Measurements from ENCODE around the gene ORM1. TPM values are rescaled to one million over a fixed set of nuclear protein-coding genes. Genes with fewer than 3 reads are reported as not detected.

ORM1 gene
- total and polyA plus RNA-seq, 2 donors (not counting 3 experiments of a cell fraction or from before 2014, with no cell fraction given): not detected

DNA sequence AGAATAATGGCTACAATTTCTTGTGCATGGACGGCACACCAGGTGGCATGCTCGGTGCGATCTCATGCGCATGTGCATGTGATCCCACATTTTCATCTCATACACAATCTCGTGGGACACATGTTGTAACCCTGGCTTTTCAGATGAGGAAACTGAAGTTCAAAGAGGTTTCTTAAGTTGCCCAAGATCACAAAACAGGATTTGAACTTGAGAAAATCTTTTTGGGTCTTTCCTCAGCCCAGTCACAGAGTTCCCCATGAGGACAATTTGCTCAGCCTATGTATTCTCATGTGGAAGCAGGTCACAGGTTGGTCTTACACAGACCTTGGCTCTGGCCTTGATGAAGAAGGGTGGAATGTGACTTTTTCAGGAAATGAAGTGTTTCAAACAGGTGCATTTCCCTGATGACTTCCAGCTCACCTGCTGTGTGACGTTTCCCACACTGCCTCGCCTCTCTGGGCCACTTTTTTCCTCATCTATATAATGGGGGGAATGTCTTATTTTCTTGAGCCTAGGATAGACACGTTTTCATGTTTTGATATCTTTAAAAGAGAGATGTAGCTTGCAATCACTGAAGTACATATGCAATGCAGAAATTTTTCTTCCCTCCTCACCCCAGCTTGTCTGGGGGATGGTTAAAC lies 7.1 kb upstream of the ORM1 start:
- Histone ChIP-seq H3K9me3 (replicated peaks; ENCODE audit: control insufficient read depth, insufficient read depth, low read length) (no peaks in the 10 kb centered on the region), H3K4me1 (ENCODE audit: control insufficient read depth, extremely low read depth, insufficient read depth, low read length) (no peaks in the 10 kb centered on the region), H3K9me1 (replicated peaks; ENCODE audit: control insufficient read depth, extremely low read depth, insufficient read depth, low read length) (no peaks in the 10 kb centered on the region), H3K36me3 (ENCODE audit: control insufficient read depth in 2 of 2, extremely low read depth in 1 of 2, insufficient read depth in 2 of 2, low read length in 2 of 2) (no peaks in the 10 kb centered on the region), H3K27ac (ENCODE audit: insufficient read depth, low read depth, low read length) (no peak overlapping the region), H3K9ac (replicated peaks; ENCODE audit: extremely low read depth, insufficient read depth, low read length) (no peak overlapping the region), H2AFZ (ENCODE audit: low read depth, low read length) (no peak overlapping the region), H3K27me3 (ENCODE audit: control insufficient read depth in 2 of 2, insufficient read depth in 2 of 2, low read length in 2 of 2) (peaks cover 0 to 5% of the 10 kb centered on the region in 2 experiments), H3K4me2 (ENCODE audit: insufficient read depth, low read length) (no peak overlapping the region), H3K79me2 (ENCODE audit: control insufficient read depth, insufficient read depth, low read length) (no peaks in the 10 kb centered on the region), H3K4me3 (replicated peaks in 1 of 3; ENCODE audit: insufficient read depth in 1 of 3, low read depth in 1 of 3, low read length in 3 of 3) (no peak overlapping the region), H4K20me1 (replicated peaks; ENCODE audit: control insufficient read depth, extremely low read depth, insufficient read depth, low read length) (no peaks in the 10 kb centered on the region)
- FAIRE-seq: no peak
- ChIA-PET POLR2A (no interaction called here), CTCF (interaction anchor here (1.2 to 3.4 kb wide), 4 partner anchors 25 to 439 kb away, joined by 3 to 12 read pairs (median 4); no protein-coding TSS in a partner anchor)
- TF ChIP-seq, protein P1, sequence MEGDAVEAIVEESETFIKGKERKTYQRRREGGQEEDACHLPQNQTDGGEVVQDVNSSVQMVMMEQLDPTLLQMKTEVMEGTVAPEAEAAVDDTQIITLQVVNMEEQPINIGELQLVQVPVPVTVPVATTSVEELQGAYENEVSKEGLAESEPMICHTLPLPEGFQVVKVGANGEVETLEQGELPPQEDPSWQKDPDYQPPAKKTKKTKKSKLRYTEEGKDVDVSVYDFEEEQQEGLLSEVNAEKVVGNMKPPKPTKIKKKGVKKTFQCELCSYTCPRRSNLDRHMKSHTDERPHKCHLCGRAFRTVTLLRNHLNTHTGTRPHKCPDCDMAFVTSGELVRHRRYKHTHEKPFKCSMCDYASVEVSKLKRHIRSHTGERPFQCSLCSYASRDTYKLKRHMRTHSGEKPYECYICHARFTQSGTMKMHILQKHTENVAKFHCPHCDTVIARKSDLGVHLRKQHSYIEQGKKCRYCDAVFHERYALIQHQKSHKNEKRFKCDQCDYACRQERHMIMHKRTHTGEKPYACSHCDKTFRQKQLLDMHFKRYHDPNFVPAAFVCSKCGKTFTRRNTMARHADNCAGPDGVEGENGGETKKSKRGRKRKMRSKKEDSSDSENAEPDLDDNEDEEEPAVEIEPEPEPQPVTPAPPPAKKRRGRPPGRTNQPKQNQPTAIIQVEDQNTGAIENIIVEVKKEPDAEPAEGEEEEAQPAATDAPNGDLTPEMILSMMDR (IDR thresholded peaks at IDR 0.05; ENCODE audit: extremely low read depth in 1 of 2, insufficient read depth in 1 of 2, low read depth in 1 of 2, low read length in 2 of 2): no peak
- TF ChIP-seq POLR2AphosphoS5 (IDR thresholded peaks at IDR 0.05; ENCODE audit: insufficient read depth, low read depth, low read length): no peak
- dilution Hi-C loops (cut with MboI; ENCODE audit: extremely low pct_ligation_motif_present, low sequenced_read_pairs) (no loop called here), intact Hi-C loops (cut with micrococcal nuclease) (no loop called here)
- no TSS peak for BruUV-seq (replicated peaks)
- no peak for DNase-seq (ENCODE audit: low read depth, low spot score)

DNA sequence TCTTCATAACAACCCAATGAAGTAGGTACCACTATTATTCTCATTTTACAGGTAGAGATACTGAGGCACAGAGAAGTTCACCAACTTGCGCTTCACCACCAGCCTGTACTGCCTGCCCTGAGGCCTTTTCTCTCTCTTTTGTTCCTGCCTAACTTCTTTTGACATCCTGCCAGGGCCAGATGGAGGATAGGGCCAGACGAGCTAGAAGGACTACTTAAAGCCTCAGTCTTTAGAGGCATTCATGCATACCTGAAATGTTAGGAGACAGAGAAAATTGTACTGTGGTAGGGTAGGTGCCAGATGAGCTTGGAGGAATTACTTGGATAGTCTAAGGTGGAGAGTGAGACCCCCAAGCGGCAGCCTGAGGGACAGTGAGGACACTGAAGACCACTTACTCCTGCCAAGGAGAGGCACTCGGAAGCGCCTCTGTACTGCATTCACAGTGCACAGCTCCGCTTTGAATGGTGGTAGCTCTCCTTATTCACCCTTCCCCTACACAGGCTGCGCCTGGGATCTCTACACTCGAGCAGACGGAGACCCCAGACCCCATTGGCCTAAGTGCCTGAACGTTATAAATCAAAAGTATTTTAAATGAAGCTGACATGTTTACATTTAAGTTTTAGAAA lies 6.2 kb upstream of the ORM1 start:
- Histone ChIP-seq H3K79me2 (ENCODE audit: control insufficient read depth, insufficient read depth, low read length) (no peaks in the 10 kb centered on the region), H3K4me2 (ENCODE audit: insufficient read depth, low read length) (no peak overlapping the region), H3K9ac (replicated peaks; ENCODE audit: extremely low read depth, insufficient read depth, low read length) (no peak overlapping the region), H3K4me1 (ENCODE audit: control insufficient read depth, extremely low read depth, insufficient read depth, low read length) (no peaks in the 10 kb centered on the region), H3K27me3 (ENCODE audit: control insufficient read depth in 2 of 2, insufficient read depth in 2 of 2, low read length in 2 of 2) (peaks cover 0 to 5% of the 10 kb centered on the region in 2 experiments), H3K4me3 (replicated peaks in 1 of 3; ENCODE audit: insufficient read depth in 1 of 3, low read depth in 1 of 3, low read length in 3 of 3) (no peak overlapping the region), H4K20me1 (replicated peaks; ENCODE audit: control insufficient read depth, extremely low read depth, insufficient read depth, low read length) (no peaks in the 10 kb centered on the region), H3K9me3 (replicated peaks; ENCODE audit: control insufficient read depth, insufficient read depth, low read length) (no peaks in the 10 kb centered on the region), H2AFZ (ENCODE audit: low read depth, low read length) (no peak overlapping the region), H3K36me3 (ENCODE audit: control insufficient read depth in 2 of 2, extremely low read depth in 1 of 2, insufficient read depth in 2 of 2, low read length in 2 of 2) (no peaks in the 10 kb centered on the region), H3K27ac (ENCODE audit: insufficient read depth, low read depth, low read length) (no peak overlapping the region), H3K9me1 (replicated peaks; ENCODE audit: control insufficient read depth, extremely low read depth, insufficient read depth, low read length) (no peaks in the 10 kb centered on the region)
- dilution Hi-C loops (cut with MboI; ENCODE audit: extremely low pct_ligation_motif_present, low sequenced_read_pairs): no loop called here
- DNase-seq (ENCODE audit: low read depth, low spot score) (no peak), FAIRE-seq (no peak)
- BruUV-seq (replicated peaks): no TSS peak
- intact Hi-C loops (cut with micrococcal nuclease): no loop called here
- POLR2A ChIA-PET: no interaction called here
- TF ChIP-seq POLR2AphosphoS5 (IDR thresholded peaks at IDR 0.05; ENCODE audit: insufficient read depth, low read depth, low read length) (no peak), EZH2 (IDR thresholded peaks at IDR 0.05; ENCODE audit: borderline replicate concordance, low read depth, low read length, severe bottlenecking) (no peak), FOS (IDR thresholded peaks at IDR 0.05; ENCODE audit: borderline replicate concordance, insufficient read depth, low read length) (no peak), POLR2A (IDR thresholded peaks at IDR 0.05; ENCODE audit: low read depth, low read length) (no peak)
- CTCF ChIA-PET: interaction anchor here (1.7 to 3.4 kb wide), 2 partner anchors 209 to 234 kb away, joined by 3 to 12 read pairs; no protein-coding TSS in a partner anchor
